Hematopoietic multipotent progenitor cell treated with erythropoietin and hydrocortisone succinate and interleukin-3 and kit ligand, for 4 days (in vitro differentiated cells): ENCODE results near the gene FGR.
"Not testable (repeated sequence)": the region's sequence is repeated elsewhere in the genome, so short reads cannot be mapped to it uniquely, and the experiment has no call there.

Experiments
- DNase-seq: peaks from one replicate; pipeline ENCODE4 v3.0.0-alpha.2; 2015

FGR gene

GRCh38 chr1:27659497-27660299 is 24.7 kb upstream of the FGR start:
- DNase-seq: peak; percentile 95

GRCh38 chr1:27658951-27659496 is 24.0 kb upstream of the FGR start:
- peak; percentile 30 for DNase-seq

GRCh38 chr1:27656157-27656893 is 21.3 kb upstream of the FGR start:
- DNase-seq: peak; percentile 58

GRCh38 chr1:27655151-27655937 is 20.4 kb upstream of the FGR start:
- no peak for DNase-seq

GRCh38 chr1:27652111-27652864 is 17.3 kb upstream of the FGR start:
- no peak for DNase-seq

GRCh38 chr1:27650539-27651175 is 15.7 kb upstream of the FGR start:
- no peak for DNase-seq

GRCh38 chr1:27650171-27650538 is 15.2 kb upstream of the FGR start:
- DNase-seq: no peak

GRCh38 chr1:27649306-27649635 is 14.3 kb upstream of the FGR start:
- DNase-seq: no peak

GRCh38 chr1:27648602-27649305 is 13.8 kb upstream of the FGR start:
- no peak for DNase-seq

GRCh38 chr1:27647328-27647727 is 12.3 kb upstream of the FGR start:
- no peak for DNase-seq

- no peak for DNase-seq
Observed at GRCh38 chr1:27646676-27647075, 11.7 kb upstream of the FGR start.

- no peak for DNase-seq
Observed at GRCh38 chr1:27645071-27645415, 10.1 kb upstream of the FGR start.

GRCh38 chr1:27644369-27645070 is 9.5 kb upstream of the FGR start:
- DNase-seq: no peak

- DNase-seq: peak; percentile 87
Observed at GRCh38 chr1:27643600-27644368, 8.8 kb upstream of the FGR start.

- DNase-seq: not testable (repeated sequence)
Observed at GRCh38 chr1:27640514-27640913, 5.5 kb upstream of the FGR start.

- DNase-seq: no peak
Observed at GRCh38 chr1:27638805-27639204, 3.8 kb upstream of the FGR start.

- DNase-seq: no peak
Observed at GRCh38 chr1:27638047-27638734, 3.2 kb upstream of the FGR start.

- DNase-seq: no peak
Observed at GRCh38 chr1:27635396-27636142, 584 bp upstream of the FGR start.
